Naive B cell (primary cell): Measurements from ENCODE around the gene FAM135A. TPM values are rescaled to one million over a fixed set of nuclear protein-coding genes. Genes with fewer than 3 reads are reported as not detected.
"Not testable (repeated sequence)": the region's sequence is repeated elsewhere in the genome, so short reads cannot be mapped to it uniquely, and the experiment has no call there.

Source experiments
- ATAC-seq, 2 donors: fragments of 150-1000 bp; cut with Tn5 transposase; 2 replicates each; pipeline ENCODE4 v1.10.0; 2021; ENCODE audit warnings: low read depth in 2 of 2, mild to moderate bottlenecking in 2 of 2, moderate library complexity in 2 of 2
- DNase-seq: peaks from one replicate; pipeline ENCODE4 v3.0.0; 2022
- H3K27ac Mint-ChIP-seq, 6 donors: one replicate each; pipeline ENCODE4 v1.8.0; 2020 to 2022; ENCODE audit warnings: mild to moderate bottlenecking in 6 of 6, mixed read lengths in 6 of 6, moderate library complexity in 5 of 6, inconsistent platforms in 2 of 6
- H3K27me3 Mint-ChIP-seq, 3 donors: one replicate each; pipeline ENCODE4 v1.8.0; 2021 to 2022; ENCODE audit warnings: mixed read lengths in 3 of 3, mild to moderate bottlenecking in 1 of 3
- H3K36me3 Mint-ChIP-seq, 2 donors: one replicate each; pipeline ENCODE4 v1.8.0; 2020 to 2022; ENCODE audit warnings: mixed read lengths in 2 of 2, inconsistent platforms in 1 of 2, mild to moderate bottlenecking in 1 of 2
- H3K4me1 Mint-ChIP-seq, 3 donors: one replicate each; pipeline ENCODE4 v1.8.0; 2020 to 2022; ENCODE audit warnings: mixed read lengths in 3 of 3, inconsistent platforms in 1 of 3, mild to moderate bottlenecking in 1 of 3, moderate library complexity in 1 of 3
- H3K4me3 Mint-ChIP-seq, 8 donors: one replicate each; pipeline ENCODE4 v1.8.0; 2020 to 2022; ENCODE audit warnings: mild to moderate bottlenecking in 8 of 8, mixed read lengths in 8 of 8, moderate library complexity in 8 of 8, inconsistent platforms in 2 of 8
- H3K9me3 Mint-ChIP-seq, 7 donors: one replicate each; pipeline ENCODE4 v1.8.0; 2020 to 2022; ENCODE audit warnings: mixed read lengths in 7 of 7, mild to moderate bottlenecking in 5 of 7, inconsistent platforms in 2 of 7, moderate library complexity in 1 of 7
- polyA plus RNA-seq, 6 donors: library from polyadenylated mRNA; unstranded; fragments of 300-500 nt; fragmentation: Illumina TruSeq; gene quantifications; one replicate each; pipeline ENCODE4 v1.2.3, GENCODE V29; 2021; ENCODE audit warnings: low read depth in 6 of 6

FAM135A gene
- polyA plus RNA-seq, 6 donors from 2014 or later: 3.2 to 9.8 (median 7.9) TPM

- Mint-ChIP-seq H3K27ac (no peak overlapping the region), H3K9me3 (no peaks in the 10 kb centered on the region), H3K27me3 (no peaks in the 10 kb centered on the region), H3K4me3 (no peak overlapping the region), H3K4me1 (no peaks in the 10 kb centered on the region), H3K36me3 (peaks cover 0 to 8% of the 10 kb centered on the region in 2 donors)
- DNase-seq (no peak), ATAC-seq (no peak)
These were observed 136.0 kb downstream of the FAM135A start for GRCh38 chr6:70549327-70549726.

- H3K4me1 Mint-ChIP-seq: no peaks in the 10 kb centered on the region
These were observed 138.3 kb downstream of the FAM135A start for GRCh38 chr6:70551566-70551965.

GRCh38 chr6:70552286-70552940 lies 139.1 kb downstream of the FAM135A start:
- ATAC-seq: not testable (repeated sequence)

More at GRCh38 chr6:70551566-70551965, 138.3 kb downstream of the FAM135A start:
- Mint-ChIP-seq H3K27me3 (no peaks in the 10 kb centered on the region), H3K36me3 (peaks cover 0 to 8% of the 10 kb centered on the region in 2 donors), H3K9me3 (no peaks in the 10 kb centered on the region), H3K27ac (no peak overlapping the region), H3K4me3 (no peak overlapping the region)
- ATAC-seq: no peak
- no peak for DNase-seq

GRCh38 chr6:70552974-70553373 lies 139.7 kb downstream of the FAM135A start:
- Mint-ChIP-seq H3K9me3 (no peaks in the 10 kb centered on the region), H3K4me3 (no peak overlapping the region)
- no peak for ATAC-seq

More at GRCh38 chr6:70552286-70552940, 139.1 kb downstream of the FAM135A start:
- not testable (repeated sequence) for H3K4me3 Mint-ChIP-seq, DNase-seq, H3K9me3 Mint-ChIP-seq, H3K27me3 Mint-ChIP-seq, H3K4me1 Mint-ChIP-seq
- peak overlapping the region in 1 of 6 donors; percentile 15 for H3K27ac Mint-ChIP-seq
- H3K36me3 Mint-ChIP-seq: peaks cover 0 to 11% of the 10 kb centered on the region in 2 donors

GRCh38 chr6:70557998-70558397 lies 144.7 kb downstream of the FAM135A start:
- H3K36me3 Mint-ChIP-seq: peaks cover 0 to 12% of the 10 kb centered on the region in 2 donors
- H3K27ac Mint-ChIP-seq: no peak overlapping the region
- ATAC-seq: no peak
- H3K4me3 Mint-ChIP-seq: no peak overlapping the region
- no peaks in the 10 kb centered on the region for H3K9me3 Mint-ChIP-seq
- no peak for DNase-seq
- no peaks in the 10 kb centered on the region for H3K4me1 Mint-ChIP-seq
- no peaks in the 10 kb centered on the region for H3K27me3 Mint-ChIP-seq

More at GRCh38 chr6:70552974-70553373, 139.7 kb downstream of the FAM135A start:
- Mint-ChIP-seq H3K27ac (no peak overlapping the region), H3K36me3 (peaks cover 0 to 15% of the 10 kb centered on the region in 2 donors), H3K4me1 (no peaks in the 10 kb centered on the region), H3K27me3 (no peaks in the 10 kb centered on the region)
- DNase-seq: no peak

- H3K27ac Mint-ChIP-seq, H3K36me3 Mint-ChIP-seq, H3K4me3 Mint-ChIP-seq, H3K27me3 Mint-ChIP-seq, ATAC-seq, DNase-seq, H3K9me3 Mint-ChIP-seq, H3K4me1 Mint-ChIP-seq: not testable (repeated sequence)
These were observed 149.1 kb downstream of the FAM135A start for GRCh38 chr6:70562401-70562800.

GRCh38 chr6:70563530-70563929 lies 150.2 kb downstream of the FAM135A start:
- peaks cover 3 to 11% (median 8%) of the 10 kb centered on the region in 3 donors for H3K4me1 Mint-ChIP-seq
- H3K27me3 Mint-ChIP-seq: no peaks in the 10 kb centered on the region
- H3K36me3 Mint-ChIP-seq: no peaks in the 10 kb centered on the region
- ATAC-seq (no peak), DNase-seq (no peak)
- H3K27ac Mint-ChIP-seq: no peak overlapping the region
- no peak overlapping the region for H3K4me3 Mint-ChIP-seq
- no peaks in the 10 kb centered on the region for H3K9me3 Mint-ChIP-seq

- Mint-ChIP-seq H3K9me3 (no peaks in the 10 kb centered on the region), H3K36me3 (no peaks in the 10 kb centered on the region), H3K4me1 (peaks cover 3 to 11% (median 8%) of the 10 kb centered on the region in 3 donors), H3K27me3 (no peaks in the 10 kb centered on the region), H3K4me3 (peak within 1 kb of the TSS; percentile 80 to 94 (median 91)), H3K27ac (peak within 1 kb of the TSS; percentile 79 to 96 (median 82))
- peak; percentile 98 to 99 for ATAC-seq
- DNase-seq: peak; percentile 95
These were observed 153.6 kb downstream of the FAM135A start, which contains the start of gene SDHAF4 for GRCh38 chr6:70566751-70567382. TSS of gene SDHAF4 (plus strand) at chr6:70566930. CDS start at chr6:70566941, 11 bp downstream.

GRCh38 chr6:70574643-70575042 lies 161.3 kb downstream of the FAM135A start:
- peaks cover 0 to 4% (median 2%) of the 10 kb centered on the region in 3 donors for H3K4me1 Mint-ChIP-seq
- no peaks in the 10 kb centered on the region for H3K27me3 Mint-ChIP-seq
- no peak overlapping the region for H3K27ac Mint-ChIP-seq
- H3K4me3 Mint-ChIP-seq: no peak overlapping the region
- H3K36me3 Mint-ChIP-seq: no peaks in the 10 kb centered on the region
- no peak for ATAC-seq
- H3K9me3 Mint-ChIP-seq: no peaks in the 10 kb centered on the region
- no peak for DNase-seq

GRCh38 chr6:70575899-70576495 lies 162.7 kb downstream of the FAM135A start:
- DNase-seq: no peak
- Mint-ChIP-seq H3K4me1 (peaks cover 0 to 4% (median 2%) of the 10 kb centered on the region in 3 donors), H3K27me3 (no peaks in the 10 kb centered on the region), H3K4me3 (no peak overlapping the region), H3K27ac (no peak overlapping the region), H3K9me3 (no peaks in the 10 kb centered on the region), H3K36me3 (peaks cover 0 to 10% of the 10 kb centered on the region in 2 donors)
- no peak for ATAC-seq

- Mint-ChIP-seq H3K4me1 (peaks cover 0 to 5% (median 0%) of the 10 kb centered on the region in 3 donors), H3K9me3 (no peaks in the 10 kb centered on the region), H3K36me3 (peaks cover 10 to 27% of the 10 kb centered on the region in 2 donors), H3K27ac (no peak overlapping the region), H3K4me3 (no peak overlapping the region), H3K27me3 (no peaks in the 10 kb centered on the region)
- DNase-seq: no peak
- ATAC-seq: no peak
These were observed 172.8 kb downstream of the FAM135A start for GRCh38 chr6:70586114-70586513.

- Mint-ChIP-seq H3K27me3 (no peaks in the 10 kb centered on the region), H3K9me3 (peaks cover 0 to 3% (median 0%) of the 10 kb centered on the region in 7 donors), H3K27ac (peak overlapping the region in 1 of 6 donors; percentile 44), H3K4me3 (no peak overlapping the region), H3K4me1 (no peaks in the 10 kb centered on the region), H3K36me3 (peaks cover 8% of the 10 kb centered on the region in 2 donors)
- ATAC-seq: no peak
- no peak for DNase-seq
These were observed 177.1 kb downstream of the FAM135A start for GRCh38 chr6:70590400-70590799.

- peak overlapping the region in 1 of 6 donors; percentile 14 for H3K27ac Mint-ChIP-seq
- no peaks in the 10 kb centered on the region for H3K4me1 Mint-ChIP-seq
- DNase-seq (no peak), ATAC-seq (no peak)
- H3K9me3 Mint-ChIP-seq: peaks cover 0 to 3% (median 0%) of the 10 kb centered on the region in 7 donors
- no peaks in the 10 kb centered on the region for H3K27me3 Mint-ChIP-seq
- peaks cover 0 to 8% of the 10 kb centered on the region in 2 donors for H3K36me3 Mint-ChIP-seq
- no peak overlapping the region for H3K4me3 Mint-ChIP-seq
These were observed 179.2 kb downstream of the FAM135A start for GRCh38 chr6:70592391-70593117.
